ENCODE measurements around the gene MCRIP1. TPM values are rescaled to one million over a fixed set of nuclear protein-coding genes. Genes with fewer than 3 reads are reported as not detected.

Gene MCRIP1
- polyA plus RNA-seq, 1 experiment: 63.2 TPM

- POLR2A ChIA-PET: interaction anchor here (1.0 kb wide), 1 partner anchor 17 kb away, joined by 4 read pairs; no protein-coding TSS in a partner anchor
- Histone ChIP-seq H3K4me3 (ENCODE audit: low read depth, low read length) (no peak overlapping the region), H3K9me3 (ENCODE audit: control insufficient read depth, insufficient read depth, low read length) (peaks cover 10% of the 10 kb centered on the region; the same call in 1 of the 2 replicates), H3K27ac (ENCODE audit: low read depth, low read length) (no peak overlapping the region), H3K27me3 (ENCODE audit: control insufficient read depth, insufficient read depth, low read length) (peaks cover 53% of the 10 kb centered on the region)
- DNase-seq (ENCODE audit: low read depth, low spot score): no peak
- CTCF ChIA-PET: no interaction called here
- no peak for TF ChIP-seq CTCF (IDR thresholded peaks at IDR 0.05; ENCODE audit: low read depth, low read length)
Measured at GRCh38 chr17:81807839-81808238, 25.3 kb downstream of the MCRIP1 start.

- CTCF ChIA-PET: no interaction called here
- Histone ChIP-seq H3K9me3 (ENCODE audit: control insufficient read depth, insufficient read depth, low read length) (peaks cover 10% of the 10 kb centered on the region; the same call in 1 of the 2 replicates), H3K27ac (ENCODE audit: low read depth, low read length) (no peak overlapping the region), H3K4me3 (ENCODE audit: low read depth, low read length) (no peak overlapping the region), H3K27me3 (ENCODE audit: control insufficient read depth, insufficient read depth, low read length) (peaks cover 59% of the 10 kb centered on the region)
- no peak for TF ChIP-seq CTCF (IDR thresholded peaks at IDR 0.05; ENCODE audit: low read depth, low read length)
- no peak for DNase-seq (ENCODE audit: low read depth, low spot score)
- POLR2A ChIA-PET: interaction anchor here (1.0 kb wide), 1 partner anchor 18 kb away, joined by 4 read pairs; no protein-coding TSS in a partner anchor
Measured at GRCh38 chr17:81807210-81807719, 25.8 kb downstream of the MCRIP1 start.

- Histone ChIP-seq H3K4me3 (ENCODE audit: low read depth, low read length) (no peak overlapping the region), H3K9me3 (ENCODE audit: control insufficient read depth, insufficient read depth, low read length) (peaks cover 10% of the 10 kb centered on the region; the same call in 1 of the 2 replicates), H3K27me3 (ENCODE audit: control insufficient read depth, insufficient read depth, low read length) (peaks cover 63% of the 10 kb centered on the region), H3K27ac (ENCODE audit: low read depth, low read length) (no peak overlapping the region)
- ChIA-PET CTCF (no interaction called here), POLR2A (interaction anchor here (0.6 kb wide), 1 partner anchor 301 kb away, joined by 5 read pairs; no protein-coding TSS in a partner anchor)
- no peak for DNase-seq (ENCODE audit: low read depth, low spot score)
- TF ChIP-seq CTCF (IDR thresholded peaks at IDR 0.05; ENCODE audit: low read depth, low read length): no peak
Measured at GRCh38 chr17:81806461-81807209, 26.5 kb downstream of the MCRIP1 start.

DNA sequence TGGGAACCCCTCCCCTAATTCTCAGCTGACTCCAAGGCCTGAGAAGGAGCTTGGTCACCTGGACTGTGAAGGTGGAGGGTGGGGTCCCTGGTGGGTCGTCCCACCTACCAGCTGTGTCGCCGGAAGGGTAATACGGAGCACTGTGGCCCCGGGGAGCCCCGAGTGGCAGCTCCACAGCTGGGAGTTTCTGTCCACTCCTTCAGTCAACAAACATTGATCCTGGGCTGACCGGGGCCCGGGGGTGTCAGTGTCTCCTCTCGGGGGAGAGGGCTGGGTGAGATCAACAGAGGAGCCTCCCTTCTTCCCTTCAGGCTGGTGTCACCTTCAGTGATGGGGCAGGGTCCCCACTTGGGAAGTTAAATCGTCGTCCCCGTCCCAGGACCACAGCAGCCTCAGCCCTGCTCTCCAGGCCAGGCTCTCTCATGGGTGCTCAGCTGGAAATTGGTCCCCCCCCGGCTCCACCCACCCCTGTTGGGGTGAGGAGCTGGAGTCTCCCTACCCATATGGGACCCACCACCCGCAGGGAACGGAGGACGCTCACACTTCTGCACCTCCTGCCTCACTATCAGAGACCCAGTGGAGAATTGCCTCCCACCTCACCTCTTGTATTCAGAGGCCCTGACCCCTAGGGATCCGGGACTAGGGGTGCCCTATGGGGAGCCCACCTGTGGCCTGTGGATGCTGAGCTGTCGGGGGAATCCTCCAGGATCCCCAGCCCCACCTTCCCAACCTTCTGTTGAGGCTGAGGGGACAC lies 27.2 kb downstream of the MCRIP1 start:
- TF ChIP-seq CTCF (IDR thresholded peaks at IDR 0.05; ENCODE audit: low read depth, low read length): no peak
- CTCF ChIA-PET: interaction anchor here (0.8 kb wide), 1 partner anchor 69 kb away, joined by 6 read pairs; no protein-coding TSS in a partner anchor
- H3K27ac ChIP-seq (ENCODE audit: low read depth, low read length): no peak overlapping the region
- POLR2A ChIA-PET: interaction anchor here (0.6 kb wide), 1 partner anchor 301 kb away, joined by 5 read pairs; no protein-coding TSS in a partner anchor
- H3K27me3 ChIP-seq (ENCODE audit: control insufficient read depth, insufficient read depth, low read length): peaks cover 67% of the 10 kb centered on the region
- DNase-seq (ENCODE audit: low read depth, low spot score): no peak
- H3K4me3 ChIP-seq (ENCODE audit: low read depth, low read length): no peak overlapping the region
- H3K9me3 ChIP-seq (ENCODE audit: control insufficient read depth, insufficient read depth, low read length): peaks cover 10% of the 10 kb centered on the region; the same call in 1 of the 2 replicates
